GM13977 (cell line): ENCODE results near the gene CDC25C.

Source experiments
- DNase-seq: peaks from one replicate; pipeline ENCODE4 v3.0.0; 2012; ENCODE audit warnings: low spot score
- CTCF ChIP-seq: IDR thresholded peaks from 2 replicates; pipeline ENCODE4 v1.5.1; 2012; ENCODE audit warnings: mild to moderate bottlenecking, control low read depth; ENCODE audit not compliant: insufficient read depth; ENCODE audit errors: extremely low read depth, missing control alignments
- in situ Hi-C: fragments of 300-500 bp; cut with MboI; formaldehyde crosslinking; loops from one replicate; pipeline ENCODE4 v1.12.0; 2022; ENCODE audit warnings: low sequenced_read_pairs, low pct_unique_long_range_greater_than_20kb, mixed read lengths, inconsistent platforms; ENCODE audit not compliant: unreplicated experiment

CDC25C gene

GRCh38 chr5:138240650-138241385 lies 90.8 kb downstream of the CDC25C start:
- TF ChIP-seq CTCF: no peak

GRCh38 chr5:138238034-138238433 lies 93.6 kb downstream of the CDC25C start:
- DNase-seq: no peak

More at GRCh38 chr5:138240650-138241385, 90.8 kb downstream of the CDC25C start:
- in situ Hi-C loops: no loop called here
- DNase-seq: no peak

More at GRCh38 chr5:138238034-138238433, 93.6 kb downstream of the CDC25C start:
- in situ Hi-C loops: no loop called here
- TF ChIP-seq CTCF: no peak
